Measurements from ENCODE around the gene SPAG6. TPM values are rescaled to one million over a fixed set of nuclear protein-coding genes. Genes with fewer than 3 reads are reported as not detected.

The SPAG6 gene
- total and polyA plus RNA-seq, 9 of the 15 experiments (the other 6 are each of a cell fraction or from before 2014, with no cell fraction given), result 3.5 to 23.1 (median 11.8) TPM

DNA sequence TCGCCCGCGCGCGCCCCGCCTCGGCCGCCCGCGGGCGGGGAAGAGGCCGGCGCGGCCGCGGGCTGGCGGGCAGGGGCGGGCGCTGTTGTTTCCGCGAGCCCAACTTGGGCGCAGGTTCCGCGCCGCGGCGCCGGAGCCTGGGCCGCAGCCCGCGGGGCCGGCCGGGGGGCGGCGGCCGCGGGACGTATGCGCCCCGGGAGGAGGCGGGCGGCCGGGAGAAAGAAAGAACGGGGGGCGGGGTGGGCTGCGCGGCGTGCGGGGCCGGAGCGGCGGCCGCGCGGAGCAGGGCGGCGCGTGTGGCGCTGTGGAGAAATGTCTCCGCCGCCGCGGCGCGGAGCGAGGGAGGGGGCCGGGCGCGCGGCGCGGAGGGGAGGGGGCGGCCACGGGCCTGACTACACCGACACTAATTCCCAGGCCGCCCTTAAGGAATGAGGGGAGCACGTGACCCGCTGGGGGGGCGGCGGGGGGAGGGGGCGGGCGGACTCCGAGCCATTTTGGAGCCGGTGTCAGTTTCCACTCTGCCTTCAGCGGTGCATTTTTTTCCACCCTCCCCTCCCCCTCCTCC is 24.6 kb upstream of the SPAG6 start, which contains the start of gene BMI1 (continued):
- TF ChIP-seq, protein P1, sequence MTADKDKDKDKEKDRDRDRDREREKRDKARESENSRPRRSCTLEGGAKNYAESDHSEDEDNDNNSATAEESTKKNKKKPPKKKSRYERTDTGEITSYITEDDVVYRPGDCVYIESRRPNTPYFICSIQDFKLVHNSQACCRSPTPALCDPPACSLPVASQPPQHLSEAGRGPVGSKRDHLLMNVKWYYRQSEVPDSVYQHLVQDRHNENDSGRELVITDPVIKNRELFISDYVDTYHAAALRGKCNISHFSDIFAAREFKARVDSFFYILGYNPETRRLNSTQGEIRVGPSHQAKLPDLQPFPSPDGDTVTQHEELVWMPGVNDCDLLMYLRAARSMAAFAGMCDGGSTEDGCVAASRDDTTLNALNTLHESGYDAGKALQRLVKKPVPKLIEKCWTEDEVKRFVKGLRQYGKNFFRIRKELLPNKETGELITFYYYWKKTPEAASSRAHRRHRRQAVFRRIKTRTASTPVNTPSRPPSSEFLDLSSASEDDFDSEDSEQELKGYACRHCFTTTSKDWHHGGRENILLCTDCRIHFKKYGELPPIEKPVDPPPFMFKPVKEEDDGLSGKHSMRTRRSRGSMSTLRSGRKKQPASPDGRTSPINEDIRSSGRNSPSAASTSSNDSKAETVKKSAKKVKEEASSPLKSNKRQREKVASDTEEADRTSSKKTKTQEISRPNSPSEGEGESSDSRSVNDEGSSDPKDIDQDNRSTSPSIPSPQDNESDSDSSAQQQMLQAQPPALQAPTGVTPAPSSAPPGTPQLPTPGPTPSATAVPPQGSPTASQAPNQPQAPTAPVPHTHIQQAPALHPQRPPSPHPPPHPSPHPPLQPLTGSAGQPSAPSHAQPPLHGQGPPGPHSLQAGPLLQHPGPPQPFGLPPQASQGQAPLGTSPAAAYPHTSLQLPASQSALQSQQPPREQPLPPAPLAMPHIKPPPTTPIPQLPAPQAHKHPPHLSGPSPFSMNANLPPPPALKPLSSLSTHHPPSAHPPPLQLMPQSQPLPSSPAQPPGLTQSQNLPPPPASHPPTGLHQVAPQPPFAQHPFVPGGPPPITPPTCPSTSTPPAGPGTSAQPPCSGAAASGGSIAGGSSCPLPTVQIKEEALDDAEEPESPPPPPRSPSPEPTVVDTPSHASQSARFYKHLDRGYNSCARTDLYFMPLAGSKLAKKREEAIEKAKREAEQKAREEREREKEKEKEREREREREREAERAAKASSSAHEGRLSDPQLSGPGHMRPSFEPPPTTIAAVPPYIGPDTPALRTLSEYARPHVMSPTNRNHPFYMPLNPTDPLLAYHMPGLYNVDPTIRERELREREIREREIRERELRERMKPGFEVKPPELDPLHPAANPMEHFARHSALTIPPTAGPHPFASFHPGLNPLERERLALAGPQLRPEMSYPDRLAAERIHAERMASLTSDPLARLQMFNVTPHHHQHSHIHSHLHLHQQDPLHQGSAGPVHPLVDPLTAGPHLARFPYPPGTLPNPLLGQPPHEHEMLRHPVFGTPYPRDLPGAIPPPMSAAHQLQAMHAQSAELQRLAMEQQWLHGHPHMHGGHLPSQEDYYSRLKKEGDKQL (CRISPR knock-in tag; IDR thresholded peaks at IDR 0.05; ENCODE audit: borderline replicate concordance), result no peak
- no peak for TF ChIP-seq HOXB6 (CRISPR knock-in tag; IDR thresholded peaks at IDR 0.05; ENCODE audit: borderline replicate concordance)
- no peak for TF ChIP-seq ZNF146 (CRISPR knock-in tag; IDR thresholded peaks at IDR 0.05; ENCODE audit: unreplicated experiment)
- TF ChIP-seq ZNF589 (CRISPR knock-in tag; IDR thresholded peaks at IDR 0.05; ENCODE audit: low read depth), result peak; percentile 53; the same call in 1 of the 2 replicates
- no peak for TF ChIP-seq KDM4B (IDR thresholded peaks at IDR 0.05; ENCODE audit: borderline replicate concordance in 2 of 2, low read depth in 1 of 2)
- TF ChIP-seq ELF1 (tag; IDR thresholded peaks at IDR 0.05), result no peak; the same call in 1 of the 2 replicates
- TF ChIP-seq RCOR1 (IDR thresholded peaks at IDR 0.05; ENCODE audit: borderline replicate concordance in 1 of 2, low read depth in 2 of 2, low read length in 2 of 2), result no peak
- no peak for TF ChIP-seq MEF2D (tag; conservative IDR thresholded peaks at IDR 0.05; ENCODE audit: low read depth)
- TF ChIP-seq PHTF2 (CRISPR knock-in tag; IDR thresholded peaks at IDR 0.05), result no peak
- TF ChIP-seq, protein P2, sequence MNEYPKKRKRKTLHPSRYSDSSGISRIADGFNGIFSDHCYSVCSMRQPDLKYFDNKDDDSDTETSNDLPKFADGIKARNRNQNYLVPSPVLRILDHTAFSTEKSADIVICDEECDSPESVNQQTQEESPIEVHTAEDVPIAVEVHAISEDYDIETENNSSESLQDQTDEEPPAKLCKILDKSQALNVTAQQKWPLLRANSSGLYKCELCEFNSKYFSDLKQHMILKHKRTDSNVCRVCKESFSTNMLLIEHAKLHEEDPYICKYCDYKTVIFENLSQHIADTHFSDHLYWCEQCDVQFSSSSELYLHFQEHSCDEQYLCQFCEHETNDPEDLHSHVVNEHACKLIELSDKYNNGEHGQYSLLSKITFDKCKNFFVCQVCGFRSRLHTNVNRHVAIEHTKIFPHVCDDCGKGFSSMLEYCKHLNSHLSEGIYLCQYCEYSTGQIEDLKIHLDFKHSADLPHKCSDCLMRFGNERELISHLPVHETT (CRISPR knock-in tag; conservative IDR thresholded peaks at IDR 0.05 in 1 of 2, IDR thresholded peaks at IDR 0.05 in 1 of 2), result peak in 1 of 2 experiments; percentile 96; a peak in 2 of 4 replicates
- TF ChIP-seq NONO (IDR thresholded peaks at IDR 0.05; ENCODE audit: low read depth in 2 of 2, low read length in 1 of 2), result 0 out of 4 replicates have a peak, but pooled peaks of 1 of the 2 experiments have one; percentile 50
- no peak; the same call in 1 of the 2 replicates for TF ChIP-seq CREB1 (IDR thresholded peaks at IDR 0.05)
- TF ChIP-seq CREB1 (CRISPR knock-in tag; IDR thresholded peaks at IDR 0.05), result no peak
